ENCODE results near the gene TTC34. TPM values are rescaled to one million over a fixed set of nuclear protein-coding genes. Genes with fewer than 3 reads are reported as not detected.

TTC34 gene
- total RNA-seq (2014; rRNA removed; shearing (Covaris generic)), result 0.31 and 0.35 TPM in 2 replicates
- 0.08 and 0.10 TPM in 2 replicates for polyA plus RNA-seq (2016; fragmentation: Nextera tagmentation; extraction: Ambion mirVana)
- long read RNA-seq, result 0 reads

DNA sequence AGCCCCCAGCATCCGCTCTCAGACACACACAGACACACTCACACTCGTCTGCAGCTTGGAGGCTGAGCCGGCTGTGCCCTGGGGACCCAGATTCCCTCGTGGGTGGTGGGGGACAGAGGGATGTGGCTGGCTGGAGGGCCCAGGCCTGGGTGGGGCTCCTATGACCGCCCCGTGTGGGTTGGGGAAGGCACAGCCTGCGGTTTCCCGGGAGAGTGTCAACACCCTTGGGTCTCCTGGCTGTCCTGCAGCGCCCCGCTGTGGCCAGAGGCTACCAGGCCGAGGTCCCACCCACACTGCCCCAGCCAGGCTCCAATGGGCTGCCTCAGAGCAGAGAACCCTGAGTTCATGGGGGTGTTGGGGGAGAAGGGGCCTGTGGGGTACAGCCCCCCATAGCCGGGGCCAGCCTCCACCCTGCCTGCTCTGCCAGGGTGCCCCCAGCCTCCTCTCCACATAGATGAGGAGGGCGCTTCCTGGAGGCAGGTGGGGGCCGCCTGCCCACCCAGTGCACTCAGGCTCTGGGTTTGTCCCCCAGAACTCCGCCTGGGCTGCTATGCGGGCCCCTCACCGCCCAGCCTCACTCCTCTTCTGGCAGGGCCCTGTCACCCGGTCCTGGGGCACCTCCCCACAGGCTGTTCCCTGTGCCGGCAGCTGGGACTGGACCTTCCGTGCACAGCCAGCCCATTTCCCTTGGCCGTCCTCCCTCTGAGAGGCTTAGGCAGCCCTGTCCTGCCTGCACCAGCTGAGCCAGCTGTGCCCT, at the start of gene TTC34:
Gene TTC34 (minus strand): TSS at position 159 of the 757 bp plus-strand sequence. CDS start 866 bp downstream, outside the sequence.
- no peak within 1 kb of the TSS for H3K27ac Mint-ChIP-seq
- Histone ChIP-seq H3K4me2 (no peak within 1 kb of the TSS), H3K79me2 (replicated peaks; ENCODE audit: insufficient read depth) (no peaks in the 10 kb centered on the region), H3K4me3 (no peak within 1 kb of the TSS), H3K9me2 (ENCODE audit: insufficient read depth) (no peaks in the 10 kb centered on the region), H3K27ac (ENCODE audit: low read depth) (no peak within 1 kb of the TSS), H3K36me3 (ENCODE audit: insufficient read depth) (no peaks in the 10 kb centered on the region), H4K20me1 (replicated peaks; ENCODE audit: insufficient read depth) (no peaks in the 10 kb centered on the region), H3K4me1 (ENCODE audit: insufficient read depth) (no peaks in the 10 kb centered on the region), H2AFZ (no peak within 1 kb of the TSS), H3K27me3 (ENCODE audit: insufficient read depth) (no peaks in the 10 kb centered on the region), H3F3A (replicated peaks; ENCODE audit: low read depth) (no peaks in the 10 kb centered on the region)
- peaks cover 56% of the 10 kb centered on the region for H3K9me3 Mint-ChIP-seq
- H3K36me3 Mint-ChIP-seq (ENCODE audit: low read depth), result peaks cover 11% of the 10 kb centered on the region
- DNase-seq (ENCODE audit: low spot score), result peak; percentile 73
- H3K4me1 Mint-ChIP-seq, result no peaks in the 10 kb centered on the region
- ATAC-seq, result peak; percentile 89
- TF ChIP-seq, protein P1, sequence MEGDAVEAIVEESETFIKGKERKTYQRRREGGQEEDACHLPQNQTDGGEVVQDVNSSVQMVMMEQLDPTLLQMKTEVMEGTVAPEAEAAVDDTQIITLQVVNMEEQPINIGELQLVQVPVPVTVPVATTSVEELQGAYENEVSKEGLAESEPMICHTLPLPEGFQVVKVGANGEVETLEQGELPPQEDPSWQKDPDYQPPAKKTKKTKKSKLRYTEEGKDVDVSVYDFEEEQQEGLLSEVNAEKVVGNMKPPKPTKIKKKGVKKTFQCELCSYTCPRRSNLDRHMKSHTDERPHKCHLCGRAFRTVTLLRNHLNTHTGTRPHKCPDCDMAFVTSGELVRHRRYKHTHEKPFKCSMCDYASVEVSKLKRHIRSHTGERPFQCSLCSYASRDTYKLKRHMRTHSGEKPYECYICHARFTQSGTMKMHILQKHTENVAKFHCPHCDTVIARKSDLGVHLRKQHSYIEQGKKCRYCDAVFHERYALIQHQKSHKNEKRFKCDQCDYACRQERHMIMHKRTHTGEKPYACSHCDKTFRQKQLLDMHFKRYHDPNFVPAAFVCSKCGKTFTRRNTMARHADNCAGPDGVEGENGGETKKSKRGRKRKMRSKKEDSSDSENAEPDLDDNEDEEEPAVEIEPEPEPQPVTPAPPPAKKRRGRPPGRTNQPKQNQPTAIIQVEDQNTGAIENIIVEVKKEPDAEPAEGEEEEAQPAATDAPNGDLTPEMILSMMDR (conservative IDR thresholded peaks at IDR 0.05; ENCODE audit: low read depth in 2 of 2), result peak; percentile 57 to 76
- TF ChIP-seq POLR2AphosphoS5 (IDR thresholded peaks at IDR 0.05; ENCODE audit: low read depth), result no peak
- no peak within 1 kb of the TSS for H3K4me3 Mint-ChIP-seq
- H3K27me3 Mint-ChIP-seq (ENCODE audit: insufficient read depth, low read depth, poor library complexity), result peaks cover 4% of the 10 kb centered on the region

DNA sequence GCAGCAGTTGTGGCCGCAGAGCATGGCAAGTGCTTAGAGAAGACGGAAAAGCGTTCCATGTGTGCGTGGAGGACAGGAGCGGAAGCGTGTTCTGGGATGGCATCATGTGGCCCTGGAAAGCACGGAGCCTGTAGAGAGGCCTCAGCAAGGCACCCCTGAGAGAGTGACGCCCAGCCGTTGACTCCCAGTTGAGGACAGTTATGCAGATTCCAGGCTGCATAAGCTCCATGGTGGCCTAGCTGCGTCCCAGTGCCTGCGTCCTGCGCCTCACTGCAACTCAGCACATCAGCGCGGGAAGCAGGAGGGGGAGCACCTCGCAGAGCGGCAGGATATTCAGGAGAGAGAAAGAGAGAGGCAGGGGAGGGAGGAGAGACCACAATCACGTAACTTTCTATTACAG, 49.0 kb upstream of the TTC34 start:
- no peaks in the 10 kb centered on the region for H3F3A ChIP-seq (replicated peaks; ENCODE audit: low read depth)
- H3K27me3 ChIP-seq (ENCODE audit: insufficient read depth), result no peaks in the 10 kb centered on the region
- H3K27ac Mint-ChIP-seq, result no peak overlapping the region
- H3K27ac ChIP-seq (ENCODE audit: low read depth), result no peak overlapping the region
- H3K27me3 Mint-ChIP-seq (ENCODE audit: insufficient read depth, low read depth, poor library complexity), result peaks cover 9% of the 10 kb centered on the region
- no peak overlapping the region for H3K4me3 ChIP-seq
- H3K9me3 Mint-ChIP-seq, result peaks cover 86% of the 10 kb centered on the region
- no peaks in the 10 kb centered on the region for H3K4me1 ChIP-seq (ENCODE audit: insufficient read depth)
- H3K4me1 Mint-ChIP-seq, result no peaks in the 10 kb centered on the region; the same call in 2 of the 3 replicates
- no peak overlapping the region for H3K4me3 Mint-ChIP-seq
- ATAC-seq (no peak), DNase-seq (ENCODE audit: low spot score) (no peak)
- no peaks in the 10 kb centered on the region for H4K20me1 ChIP-seq (replicated peaks; ENCODE audit: insufficient read depth)
- no peak overlapping the region for H2AFZ ChIP-seq
- no peak overlapping the region for H3K4me2 ChIP-seq
- no peaks in the 10 kb centered on the region for H3K79me2 ChIP-seq (replicated peaks; ENCODE audit: insufficient read depth)
- H3K36me3 ChIP-seq (ENCODE audit: insufficient read depth), result no peaks in the 10 kb centered on the region
- H3K36me3 Mint-ChIP-seq (ENCODE audit: low read depth), result peaks cover 17% of the 10 kb centered on the region
- no peaks in the 10 kb centered on the region for H3K9me2 ChIP-seq (ENCODE audit: insufficient read depth)
- TF ChIP-seq CREB1 (CRISPR knock-in tag; IDR thresholded peaks at IDR 0.05; ENCODE audit: low read depth), result no peak
- TF ChIP-seq NANOG (IDR thresholded peaks at IDR 0.05; ENCODE audit: borderline replicate concordance), result no peak
- TF ChIP-seq STAT1 (IDR thresholded peaks at IDR 0.05; ENCODE audit: unreplicated experiment), result no peak
- no peak for TF ChIP-seq EZH2phosphoT487 (IDR thresholded peaks at IDR 0.05; ENCODE audit: unreplicated experiment)
- no peak for TF ChIP-seq REST (IDR thresholded peaks at IDR 0.05; ENCODE audit: unreplicated experiment)
- no peak for TF ChIP-seq ZNF331 (CRISPR knock-in tag; IDR thresholded peaks at IDR 0.05; ENCODE audit: low read depth)
- TF ChIP-seq EZH2 (IDR thresholded peaks at IDR 0.05; ENCODE audit: low read depth, unreplicated experiment), result no peak
